HG02588 (cell line): ENCODE data around the gene RPL13.

Experiments used
- ATAC-seq: cut with Tn5 transposase; IDR thresholded peaks from one replicate; pipeline ENCODE4 v1.9.1; 2021; ENCODE audit warnings: mild to moderate bottlenecking, moderate library complexity; ENCODE audit not compliant: unreplicated experiment

Gene RPL13

GRCh38 chr16:89595330-89596060 lies 35.0 kb downstream of the RPL13 start:
- no peak for ATAC-seq

- ATAC-seq, result no peak
Measured at GRCh38 chr16:89596061-89596689, 35.7 kb downstream of the RPL13 start.

GRCh38 chr16:89596957-89597649 lies 36.6 kb downstream of the RPL13 start:
- no peak for ATAC-seq

GRCh38 chr16:89598199-89598598 lies 37.7 kb downstream of the RPL13 start:
- ATAC-seq, result no peak

GRCh38 chr16:89599451-89599858 lies 39.0 kb downstream of the RPL13 start:
- no peak for ATAC-seq

GRCh38 chr16:89599902-89600301 lies 39.4 kb downstream of the RPL13 start:
- ATAC-seq, result no peak

GRCh38 chr16:89600427-89600826 lies 39.9 kb downstream of the RPL13 start:
- no peak for ATAC-seq

GRCh38 chr16:89600956-89601355 lies 40.5 kb downstream of the RPL13 start:
- no peak for ATAC-seq

- no peak for ATAC-seq
Measured at GRCh38 chr16:89601906-89602272, 41.4 kb downstream of the RPL13 start.

GRCh38 chr16:89602273-89602951 lies 41.9 kb downstream of the RPL13 start:
- no peak for ATAC-seq

GRCh38 chr16:89602952-89603590 lies 42.6 kb downstream of the RPL13 start:
- no peak for ATAC-seq

GRCh38 chr16:89604764-89605163 lies 44.3 kb downstream of the RPL13 start:
- ATAC-seq, result no peak

GRCh38 chr16:89605186-89605970 lies 44.9 kb downstream of the RPL13 start:
- ATAC-seq, result no peak

GRCh38 chr16:89606006-89606405 lies 45.5 kb downstream of the RPL13 start:
- no peak for ATAC-seq

GRCh38 chr16:89607453-89607852 lies 47.0 kb downstream of the RPL13 start:
- ATAC-seq, result no peak

- no peak for ATAC-seq
Measured at GRCh38 chr16:89607937-89608740, 47.7 kb downstream of the RPL13 start.

- no peak for ATAC-seq
Measured at GRCh38 chr16:89610108-89610453, 49.6 kb downstream of the RPL13 start.

- ATAC-seq, result no peak
Measured at GRCh38 chr16:89612415-89613166, 52.1 kb downstream of the RPL13 start.
